HepG2 (cell line): ENCODE data around the gene NEGR1. TPM values are rescaled to one million over a fixed set of nuclear protein-coding genes. Genes with fewer than 3 reads are reported as not detected.

Experiments
- ATAC-seq: fragments of 200-7000 bp; cut with Tn5 transposase; 3 replicates; pipeline ENCODE4 v1.9.1; 2020; ENCODE audit warnings: mild to moderate bottlenecking, moderate library complexity
- BruUV-seq: library from RNA; stranded (reverse); fragments of 400-500 nt; replicated peaks from 2 replicates; lab custom pipeline; 2021; lab: Mats Ljungman, UMichigan
- CTCF ChIA-PET: fragments of 300-600 bp; formaldehyde crosslinking; extraction: SDS; loops from one replicate; lab custom pipeline; 2021; ENCODE audit warnings: low total read pairs, inconsistent platforms, low intra/inter-chr PET ratio; lab: Yijun Ruan, JAX
- POLR2A ChIA-PET: fragments of 350-600 bp; sonication (Branson Sonifier 250); formaldehyde crosslinking; loops from one replicate; lab custom pipeline; 2020; ENCODE audit warnings: antibody characterized with exemption, inconsistent platforms; lab: Yijun Ruan, JAX
- DNase-seq: peaks from one replicate; pipeline ENCODE4 v3.0.0-alpha.2; 2015; ENCODE audit warnings: low spot score
- FAIRE-seq: peaks from 3 replicates; lab custom pipeline; 2011; peaks lifted over from hg19 to GRCh38; lab: Jason Lieb, UNC
- H2AFZ ChIP-seq: one replicate; pipeline ENCODE4 v1.6.1; 2011; ENCODE audit warnings: low read length, inconsistent platforms
- H3K27ac ChIP-seq: fragments of 300-600 bp; 3 replicates; pipeline ENCODE4 v1.8.0; 2011; ENCODE audit warnings: mixed run types, mild to moderate bottlenecking, mixed read lengths, low read length, inconsistent platforms; ENCODE audit not compliant: insufficient read depth; ENCODE audit errors: extremely low read length
- H3K27me3 ChIP-seq, 2 experiments: fragments of 200-600 bp in 1 of 2; 2 replicates in 1 of 2; 3 replicates in 1 of 2; pipeline versions ENCODE4 v1.6.0 to v1.8.0; 2011; ENCODE audit warnings: low read length in 2 of 2, mild to moderate bottlenecking in 2 of 2, moderate library complexity in 2 of 2, inconsistent platforms in 1 of 2; ENCODE audit not compliant: insufficient read depth in 2 of 2, control insufficient read depth in 1 of 2
- H3K36me3 ChIP-seq, 2 experiments: fragments of 200-600 bp in 1 of 2; replicated peaks in 1 of 2; 2 replicates in 1 of 2; 3 replicates in 1 of 2; pipeline versions ENCODE4 v1.5.1 to v1.8.0; 2011; ENCODE audit warnings: low read length in 2 of 2, inconsistent platforms in 1 of 2; ENCODE audit not compliant: insufficient read depth in 2 of 2, control insufficient read depth in 1 of 2
- H3K4me1 ChIP-seq: 2 replicates; pipeline ENCODE4 v1.5.1; 2012; ENCODE audit warnings: low read length, inconsistent platforms; ENCODE audit not compliant: insufficient read depth
- H3K4me2 ChIP-seq: 2 replicates; pipeline ENCODE4 v1.6.0; 2011; ENCODE audit warnings: low read depth, low read length, inconsistent platforms
- H3K4me3 ChIP-seq, 3 experiments: fragments of 200-600 bp in 1 of 3; sonication (generic), shearing (Covaris generic) in 1 of 3; replicated peaks in 1 of 3; 2 replicates each; pipeline ENCODE4 v1.5.1; 2011 to 2016; ENCODE audit warnings: low read length in 3 of 3, inconsistent platforms in 2 of 3, low read depth in 2 of 3, mild to moderate bottlenecking in 2 of 3, control low read depth in 1 of 3, mixed read lengths in 1 of 3; ENCODE audit not compliant: insufficient read depth in 1 of 3
- H3K79me2 ChIP-seq: one replicate; pipeline ENCODE4 v1.6.1; 2011; ENCODE audit warnings: low read length, inconsistent platforms; ENCODE audit not compliant: insufficient read depth
- H3K9ac ChIP-seq: 2 replicates; pipeline ENCODE4 v1.6.0; 2011; ENCODE audit warnings: mild to moderate bottlenecking, low read depth, low read length, inconsistent platforms; ENCODE audit not compliant: insufficient read depth
- H3K9me3 ChIP-seq: 2 replicates; pipeline ENCODE4 v1.5.1; 2012; ENCODE audit warnings: mild to moderate bottlenecking, low read length
- H4K20me1 ChIP-seq: 2 replicates; pipeline ENCODE4 v1.6.0; 2011; ENCODE audit warnings: inconsistent platforms, mild to moderate bottlenecking, low read length, moderate library complexity; ENCODE audit not compliant: insufficient read depth
- CEBPB ChIP-seq: IDR thresholded peaks from 2 replicates; pipeline ENCODE4 v1.6.1; 2011; ENCODE audit warnings: low read depth, low read length, improper control_type of control experiment, borderline replicate concordance
- RARG ChIP-seq: sonication (generic); formaldehyde crosslinking; IDR thresholded peaks from 2 replicates; pipeline ENCODE4 v1.4.0; 2020; ENCODE audit warnings: low read depth, mild to moderate bottlenecking, missing genetic modification reagents
- SNAPC2 ChIP-seq: sonication (generic); formaldehyde crosslinking; IDR thresholded peaks from 2 replicates; pipeline ENCODE4 v1.8.1; 2022; ENCODE audit warnings: mild to moderate bottlenecking, missing genetic modification reagents
- ZFX ChIP-seq: sonication (generic); formaldehyde crosslinking; IDR thresholded peaks from 2 replicates; pipeline ENCODE4 v1.4.0; 2020; ENCODE audit warnings: mild to moderate bottlenecking, low read depth, missing genetic modification reagents, moderate library complexity
- ZNF274 ChIP-seq: sonication (generic); formaldehyde crosslinking; IDR thresholded peaks from 2 replicates; pipeline ENCODE4 v1.5.1; 2020; ENCODE audit warnings: mild to moderate bottlenecking, missing genetic modification reagents
- ZNF382 ChIP-seq: sonication (generic); formaldehyde crosslinking; IDR thresholded peaks from 2 replicates; pipeline ENCODE4 v1.5.0; 2020; ENCODE audit warnings: missing genetic modification reagents, mild to moderate bottlenecking, borderline replicate concordance
- ZNF75D ChIP-seq: sonication (generic); formaldehyde crosslinking; IDR thresholded peaks from 2 replicates; pipeline ENCODE4 v1.8.1; 2023; ENCODE audit warnings: missing genetic modification reagents, mild to moderate bottlenecking, borderline replicate concordance
- ZNF768 ChIP-seq: sonication (generic); formaldehyde crosslinking; IDR thresholded peaks from 2 replicates; pipeline ENCODE4 v1.4.0; 2020; ENCODE audit warnings: missing genetic modification reagents
- WGBS: methylation state at CpG from one replicate; pipeline ENCODE4 v1.1.6; 2017; ENCODE audit warnings: low lambda C conversion rate; 5-methylcytosine and 5-hydroxymethylcytosine counted together
- in situ Hi-C: cut with HindIII; loops from 2 replicates; pipeline ENCODE4 v1.10.0; 2017; ENCODE audit warnings: low pct_unique_long_range_greater_than_20kb; ENCODE audit not compliant: extremely low pct_ligation_motif_present
- intact Hi-C: fragments of 100-400 bp; cut with micrococcal nuclease; formaldehyde crosslinking; loops from one replicate; pipeline ENCODE4 v1.10.0; 2022; ENCODE audit not compliant: unreplicated experiment
- polyA plus RNA-seq, 8 experiments: library from polyadenylated mRNA; depleted of rRNA in 3 of 8; stranded (reverse) in 7 of 8; unstranded in 1 of 8; fragments of >200 nt; fragmentation: Illumina TruSeq in 4 of 8; extraction: Trizol in 4 of 8; gene quantifications; 2 replicates each; pipeline versions ENCODE4 v1.2.1 to v1.2.3, GENCODE V29; 2011 to 2016; ENCODE audit warnings: low read depth in 4 of 8, missing spikeins in 1 of 8, mixed read lengths in 1 of 8; ENCODE audit not compliant: insufficient read depth in 1 of 8
- total RNA-seq, 5 experiments: library from RNA; depleted of rRNA; stranded (reverse); fragments of >200 nt; fragmentation: Illumina TruSeq; extraction: Trizol; gene quantifications; 2 replicates each; pipeline ENCODE4 v1.2.3, GENCODE V29; 2016; ENCODE audit warnings: low read depth in 1 of 5
- TF ChIP-seq, protein P1 (sequence below): sonication (generic); formaldehyde crosslinking; IDR thresholded peaks from 2 replicates; pipeline ENCODE4 v1.4.0; 2020; ENCODE audit warnings: low read depth, mild to moderate bottlenecking, missing genetic modification reagents

Gene NEGR1
- total and polyA plus RNA-seq, 2 of the 13 experiments (the other 11 are each of a cell fraction or from before 2014, with no cell fraction given), result not detected

DNA sequence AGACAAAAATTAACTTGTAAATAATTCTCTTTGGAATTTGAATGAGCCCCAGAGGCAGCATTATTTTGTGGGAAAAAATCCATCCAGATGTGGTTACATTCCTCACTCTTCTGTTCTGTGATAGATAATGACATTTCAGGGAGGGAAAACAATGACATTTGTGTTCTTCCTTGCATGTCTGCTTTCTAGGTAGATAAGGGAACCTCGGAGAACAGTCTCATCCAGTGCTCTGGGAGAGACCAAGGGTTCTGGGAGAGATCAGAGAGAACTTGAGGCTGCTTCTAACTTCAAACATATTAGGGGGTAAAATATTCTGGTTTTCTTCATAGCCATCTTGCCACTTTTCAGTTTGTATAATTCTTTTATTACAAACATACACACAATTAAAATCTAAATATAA lies 269.2 kb downstream of the NEGR1 start:
- ATAC-seq (no peak), DNase-seq (no peak), FAIRE-seq (no peak)
- H3K36me3 ChIP-seq, result no peaks in the 10 kb centered on the region
- no peak overlapping the region for H3K4me3 ChIP-seq
- intact Hi-C loops, result no loop called here
- no peaks in the 10 kb centered on the region for H4K20me1 ChIP-seq
- H3K79me2 ChIP-seq, result no peaks in the 10 kb centered on the region
- no peaks in the 10 kb centered on the region for H3K4me1 ChIP-seq
- POLR2A ChIA-PET, result no interaction called here
- no peak overlapping the region for H3K4me2 ChIP-seq
- BruUV-seq, result no TSS peak
- CTCF ChIA-PET, result no interaction called here
- 4% methylated on average over 1 of the region's 1 CpG for WGBS
- no peak overlapping the region for H3K9ac ChIP-seq
- H3K27ac ChIP-seq, result no peak overlapping the region
- in situ Hi-C loops, result no loop called here
- no peaks in the 10 kb centered on the region for H3K9me3 ChIP-seq
- no peak for TF ChIP-seq ZNF382 (CRISPR knock-in tag)
- no peak for TF ChIP-seq ZNF75D (CRISPR knock-in tag)
- TF ChIP-seq ZNF768 (CRISPR knock-in tag), result no peak
- no peak for TF ChIP-seq CEBPB
- TF ChIP-seq ZFX (CRISPR knock-in tag), result no peak
- TF ChIP-seq SNAPC2 (CRISPR knock-in tag), result no peak
- TF ChIP-seq, protein P1, sequence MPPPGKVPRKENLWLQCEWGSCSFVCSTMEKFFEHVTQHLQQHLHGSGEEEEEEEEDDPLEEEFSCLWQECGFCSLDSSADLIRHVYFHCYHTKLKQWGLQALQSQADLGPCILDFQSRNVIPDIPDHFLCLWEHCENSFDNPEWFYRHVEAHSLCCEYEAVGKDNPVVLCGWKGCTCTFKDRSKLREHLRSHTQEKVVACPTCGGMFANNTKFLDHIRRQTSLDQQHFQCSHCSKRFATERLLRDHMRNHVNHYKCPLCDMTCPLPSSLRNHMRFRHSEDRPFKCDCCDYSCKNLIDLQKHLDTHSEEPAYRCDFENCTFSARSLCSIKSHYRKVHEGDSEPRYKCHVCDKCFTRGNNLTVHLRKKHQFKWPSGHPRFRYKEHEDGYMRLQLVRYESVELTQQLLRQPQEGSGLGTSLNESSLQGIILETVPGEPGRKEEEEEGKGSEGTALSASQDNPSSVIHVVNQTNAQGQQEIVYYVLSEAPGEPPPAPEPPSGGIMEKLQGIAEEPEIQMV (CRISPR knock-in tag), result no peak
- no peak for TF ChIP-seq ZNF274 (CRISPR knock-in tag)
- no peak for TF ChIP-seq RARG (CRISPR knock-in tag)
- no peaks in the 10 kb centered on the region for H3K27me3 ChIP-seq
- H2AFZ ChIP-seq, result no peak overlapping the region
